K562 (cell line): Measurements from ENCODE around the gene SLC34A1. TPM values are rescaled to one million over a fixed set of nuclear protein-coding genes. Genes with fewer than 3 reads are reported as not detected.

Source experiments
- CTCF ChIP-seq, 3 experiments: IDR thresholded peaks in 2 of 3; conservative IDR thresholded peaks in 1 of 3; 2 replicates each; pipeline ENCODE4 v1.5.1; 2011 to 2012; ENCODE audit warnings: low read length in 3 of 3, mild to moderate bottlenecking in 3 of 3, control low read depth in 2 of 3, improper control_type of control experiment in 1 of 3, inconsistent platforms in 1 of 3, low read depth in 1 of 3, mixed read lengths in 1 of 3, moderate library complexity in 1 of 3; ENCODE audit not compliant: insufficient read depth in 2 of 3
- E2F1 ChIP-seq: sonication (generic); formaldehyde crosslinking; IDR thresholded peaks from 2 replicates; pipeline ENCODE4 v1.8.1; 2023; ENCODE audit warnings: mild to moderate bottlenecking, missing genetic modification reagents, moderate library complexity
- HOMEZ ChIP-seq: fragments of 250-450 bp; sonication (Bioruptor Pico); IDR thresholded peaks from 2 replicates; pipeline ENCODE4 v1.4.0; 2020; ENCODE audit warnings: mild to moderate bottlenecking, moderate library complexity
- JUND ChIP-seq, 2 experiments: IDR thresholded peaks; 2 replicates in 1 of 2; 3 replicates in 1 of 2; pipeline ENCODE4 v1.6.1; 2011; ENCODE audit warnings: borderline replicate concordance in 2 of 2, low read depth in 2 of 2, low read length in 2 of 2, improper control_type of control experiment in 1 of 2, missing biosample characterization in 1 of 2, missing genetic modification characterization in 1 of 2, missing genetic modification reagents in 1 of 2
- KLF16 ChIP-seq: IDR thresholded peaks from 2 replicates; pipeline ENCODE4 v1.6.1; 2016; ENCODE audit warnings: antibody characterized with exemption
- ZMIZ1 ChIP-seq, 2 experiments: fragments of 150-350 bp in 1 of 2; IDR thresholded peaks; 2 replicates each; pipeline ENCODE4 v1.6.1; 2012 to 2016; ENCODE audit warnings: low read depth in 2 of 2, low read length in 2 of 2, mild to moderate bottlenecking in 1 of 2, moderate library complexity in 1 of 2
- ZNF518B ChIP-seq: fragments of 250-450 bp; sonication (Bioruptor Pico); IDR thresholded peaks from 2 replicates; pipeline ENCODE4 v1.5.0; 2021; ENCODE audit warnings: mild to moderate bottlenecking, moderate library complexity
- polyA plus RNA-seq, 8 experiments: library from polyadenylated mRNA; depleted of rRNA in 4 of 8; stranded (reverse) in 5 of 8; unstranded in 3 of 8; fragments of >200 nt; fragmentation: Nextera tagmentation in 2 of 8; fragmentation: Illumina TruSeq in 1 of 8; extraction: Ambion mirVana in 2 of 8; extraction: Trizol in 1 of 8; gene quantifications; 2 replicates each; pipeline versions ENCODE4 v1.2.1 to v1.2.3, GENCODE V29; 2011 to 2014; ENCODE audit warnings: inconsistent platforms in 1 of 8, missing spikeins in 1 of 8
- total RNA-seq, 7 experiments: library from RNA; depleted of rRNA in 6 of 7; stranded (reverse); fragments of >200 nt in 6 of 7; fragmentation: Illumina TruSeq in 2 of 7; extraction: Trizol in 2 of 7; gene quantifications; 2 replicates each; pipeline versions ENCODE4 v1.2.1 to v1.2.3, GENCODE V29; 2011 to 2021; ENCODE audit warnings: low replicate concordance in 1 of 7

Gene SLC34A1
- total and polyA plus RNA-seq, 9 of the 15 experiments (the other 6 are each of a cell fraction or from before 2014, with no cell fraction given) = not detected

- TF ChIP-seq ZNF518B (CRISPR knock-in tag) (no peak), E2F1 (CRISPR knock-in tag) (peak; percentile 76), CTCF (IDR thresholded peaks at IDR 0.05 in 2 of 3, conservative IDR thresholded peaks at IDR 0.05 in 1 of 3; ENCODE audit: insufficient read depth in 2 of 3, low read depth in 1 of 3, low read length in 3 of 3) (peak; percentile 96 to 97 (median 97)), ZMIZ1 (IDR thresholded peaks at IDR 0.05; ENCODE audit: low read depth in 2 of 2, low read length in 2 of 2) (peak in 1 of 2 experiments; percentile 41; a peak in 1 of 4 replicates), KLF16 (peak; percentile 68), HOMEZ (0 out of 2 replicates have a peak, but pooled peaks have one; percentile 11), JUND (IDR thresholded peaks at IDR 0.05; ENCODE audit: borderline replicate concordance, low read depth, low read length) (0 out of 2 replicates have a peak, but pooled peaks have one; percentile 22), JUND (tag; IDR thresholded peaks at IDR 0.05; ENCODE audit: borderline replicate concordance, low read depth, low read length) (no peak)
These were observed 6.4 kb downstream of the SLC34A1 start (continued) for GRCh38 chr5:177390363-177391300.
